HG03039 (cell line): Measurements from ENCODE around the gene PTBP2.
"Not testable (repeated sequence)": the region's sequence is repeated elsewhere in the genome, so short reads cannot be mapped to it uniquely, and the experiment has no call there.

Experiments used
- ATAC-seq: cut with Tn5 transposase; IDR thresholded peaks from one replicate; pipeline ENCODE4 v1.9.1; 2021; ENCODE audit warnings: mild to moderate bottlenecking, moderate library complexity; ENCODE audit not compliant: unreplicated experiment

The PTBP2 gene

DNA sequence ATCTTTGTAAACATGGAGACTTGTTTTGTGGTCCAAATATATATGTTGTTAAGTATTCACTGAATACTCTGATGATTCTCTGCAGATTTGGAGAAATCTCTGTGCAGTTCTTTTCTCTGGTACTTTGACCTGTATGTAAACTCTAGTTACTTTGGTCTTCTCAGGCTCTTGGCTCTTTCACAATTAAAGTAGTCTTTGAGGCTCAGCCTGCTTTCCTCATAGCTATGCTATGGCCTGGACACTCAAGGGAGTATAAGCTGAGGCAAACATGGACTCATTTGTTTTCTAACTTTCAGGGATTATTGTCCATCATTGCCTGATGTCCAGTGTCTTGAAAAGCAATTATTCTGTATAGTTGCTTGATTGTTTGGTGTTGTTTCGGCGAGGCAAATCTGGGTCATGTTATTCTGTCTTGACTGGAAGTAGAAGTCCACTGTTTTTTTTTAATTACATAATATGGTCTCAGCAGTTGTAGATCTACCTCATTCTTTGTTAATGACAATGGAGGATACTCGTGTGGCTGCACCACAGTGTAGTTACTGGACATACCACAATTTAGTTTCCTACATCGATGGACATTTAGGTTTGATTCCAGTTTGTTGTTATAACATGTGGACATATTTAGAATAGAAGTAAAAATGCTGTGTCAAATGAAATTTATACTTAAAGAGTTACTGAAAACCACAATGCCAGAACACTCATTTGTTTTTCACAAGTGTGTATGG lies 9.2 kb downstream of the PTBP2 start:
- ATAC-seq = no peak

DNA sequence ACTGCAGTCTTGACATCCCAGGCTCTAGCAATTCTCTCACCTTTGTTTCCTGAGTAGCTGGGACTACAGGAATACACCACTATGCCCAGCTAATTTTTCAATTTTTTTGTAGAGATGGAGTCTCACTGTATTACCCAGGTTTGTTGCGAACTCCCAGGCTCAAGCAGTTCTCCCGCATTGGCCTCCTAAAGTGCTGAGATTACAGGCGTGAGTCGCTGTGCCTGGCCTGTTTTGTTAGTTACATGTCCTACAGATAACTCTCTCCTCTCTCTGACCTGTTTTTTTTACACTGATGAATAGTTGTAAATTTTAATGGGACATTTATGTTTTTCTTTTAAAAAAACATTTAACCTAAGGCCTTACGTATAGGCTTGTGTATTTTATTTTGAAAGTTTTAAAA lies 19.8 kb downstream of the PTBP2 start:
- ATAC-seq = no peak

DNA sequence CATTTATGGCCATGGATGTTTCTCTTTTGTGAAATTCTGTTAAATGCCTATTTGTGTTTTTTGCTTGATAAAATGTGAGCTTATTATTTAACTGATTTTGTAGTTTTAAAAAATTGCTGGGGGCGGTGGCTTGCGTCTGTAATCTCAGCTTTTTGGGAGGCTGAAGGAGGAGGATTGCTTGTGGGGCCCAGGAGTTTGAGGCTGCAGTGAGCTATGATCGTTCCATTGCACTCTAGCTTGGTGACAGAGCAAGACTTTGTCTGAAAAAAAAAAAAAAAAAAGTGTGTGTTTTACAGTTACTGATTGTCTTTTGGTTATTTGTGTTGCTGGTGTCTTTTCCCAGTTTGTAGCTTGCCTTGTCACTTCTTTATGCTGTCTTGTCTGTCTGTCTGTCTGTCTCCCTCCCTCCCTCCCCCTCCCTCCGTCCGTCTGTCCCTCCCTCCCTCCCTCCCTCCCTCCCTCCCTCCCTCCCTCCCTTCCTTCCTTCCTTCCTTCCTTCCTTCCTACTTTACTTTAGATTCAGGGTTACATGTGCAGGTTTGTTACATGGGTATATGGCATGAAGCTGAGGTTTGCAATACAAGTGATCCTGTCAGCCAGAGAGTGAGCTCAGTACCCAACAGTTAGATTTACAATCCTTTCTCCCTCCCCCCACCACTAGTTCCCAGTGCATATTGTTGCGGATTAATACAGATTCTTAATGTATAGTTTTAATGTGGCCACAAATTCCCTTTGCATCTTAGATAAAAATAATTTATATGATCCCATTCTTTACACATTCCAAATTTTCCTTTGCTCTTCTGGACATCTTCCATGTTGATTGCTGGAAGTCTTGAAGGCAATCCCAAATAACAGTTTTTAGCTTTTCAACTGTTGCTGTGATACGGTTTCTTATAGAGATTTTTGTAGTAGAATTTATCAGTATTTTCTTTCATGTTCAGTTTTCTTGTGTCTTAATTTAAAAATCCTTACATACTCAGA lies 25.1 kb downstream of the PTBP2 start:
- no peak for ATAC-seq

DNA sequence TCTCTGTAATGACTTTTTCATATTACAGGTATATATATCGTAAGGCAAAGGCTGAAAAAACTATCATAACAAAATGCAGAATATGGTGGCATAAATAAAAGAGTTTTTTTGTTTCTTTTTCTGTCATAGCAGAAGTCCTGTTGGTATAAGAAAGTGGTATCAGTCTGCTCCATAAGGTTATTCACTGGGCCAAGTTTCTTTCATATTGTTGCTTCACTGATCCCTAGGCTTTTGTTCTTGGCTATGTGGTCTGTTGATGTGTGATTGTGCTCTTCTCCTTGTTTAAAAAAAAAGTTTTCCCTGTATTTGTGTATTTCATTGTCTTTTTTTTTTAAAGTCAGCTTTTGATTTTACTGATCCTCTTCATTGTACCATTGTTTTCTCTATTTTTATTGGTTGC lies 26.0 kb downstream of the PTBP2 start:
- ATAC-seq = no peak

DNA sequence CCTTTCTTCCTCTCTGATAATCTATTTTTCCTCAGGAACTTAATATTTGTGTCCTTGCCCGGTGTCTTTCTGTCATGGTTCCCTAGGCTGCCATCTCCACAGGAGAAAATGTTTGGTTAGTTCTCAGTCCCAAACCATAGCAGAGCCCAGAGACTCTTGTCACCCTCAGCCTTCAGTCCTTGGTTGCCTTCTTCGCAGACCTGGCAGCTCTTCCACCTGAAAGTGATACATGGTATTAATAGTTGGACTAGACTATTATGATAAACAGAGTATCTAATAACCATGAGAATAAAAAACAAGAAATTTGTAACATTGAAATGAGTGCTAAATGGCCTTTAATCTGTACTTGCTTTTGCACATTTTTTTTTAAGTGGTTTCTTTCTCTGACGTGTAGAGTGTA lies 26.5 kb downstream of the PTBP2 start:
- no peak for ATAC-seq

DNA sequence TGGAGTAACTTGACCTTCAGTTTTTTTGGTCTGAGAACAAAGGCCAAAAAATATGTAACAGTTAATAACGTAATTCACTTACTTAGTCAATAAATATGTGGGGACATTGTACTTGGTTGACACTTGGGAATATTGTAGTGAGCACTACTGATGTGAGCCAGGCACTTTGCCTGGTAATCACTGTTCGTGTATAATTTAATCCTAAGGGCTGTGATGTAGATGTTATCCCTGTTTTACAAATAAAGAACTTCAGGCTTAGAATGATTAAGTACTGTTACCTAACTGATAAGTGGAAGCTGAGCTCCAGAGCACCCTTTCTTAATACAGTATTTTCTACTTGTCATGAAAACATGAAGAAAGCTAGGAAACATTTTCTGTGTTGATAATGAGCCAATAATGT lies 28.0 kb downstream of the PTBP2 start:
- no peak for ATAC-seq

DNA sequence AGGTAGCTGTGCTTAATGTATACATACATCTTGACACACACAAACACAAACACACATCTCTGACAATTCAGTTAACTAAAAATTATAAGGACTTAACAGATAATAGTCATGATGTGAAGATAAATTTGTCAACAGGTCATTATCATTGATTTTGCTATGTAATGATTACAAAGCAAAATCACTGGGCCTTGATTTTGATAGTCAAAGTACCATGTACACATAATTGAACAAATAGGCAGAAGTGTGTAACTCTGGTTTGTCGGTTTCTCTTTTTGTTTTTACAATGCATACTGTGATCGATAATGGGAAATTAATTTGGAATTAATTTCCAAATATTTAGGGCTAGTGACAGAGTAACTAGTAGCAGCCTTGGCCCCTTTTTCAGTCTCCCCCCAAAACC lies 30.8 kb downstream of the PTBP2 start:
- ATAC-seq = no peak

DNA sequence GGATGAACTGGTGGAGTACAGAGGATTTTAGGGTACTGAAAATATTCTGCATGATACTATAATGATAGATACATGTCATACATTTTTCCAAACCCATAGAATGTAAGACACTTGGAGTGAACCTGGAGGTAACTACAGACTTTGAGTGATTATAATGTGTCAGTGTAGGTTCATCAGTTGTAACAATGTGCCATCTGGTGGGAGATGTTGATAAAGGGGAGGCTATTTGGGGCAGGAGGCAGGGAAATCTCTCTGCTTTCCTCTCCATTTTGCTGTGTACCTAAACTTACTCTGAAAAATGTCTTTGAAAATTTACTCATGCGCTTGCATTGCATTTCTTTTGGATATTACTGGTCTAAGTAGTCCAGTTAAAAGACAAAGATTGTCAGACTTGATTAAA lies 35.2 kb downstream of the PTBP2 start:
- no peak for ATAC-seq

DNA sequence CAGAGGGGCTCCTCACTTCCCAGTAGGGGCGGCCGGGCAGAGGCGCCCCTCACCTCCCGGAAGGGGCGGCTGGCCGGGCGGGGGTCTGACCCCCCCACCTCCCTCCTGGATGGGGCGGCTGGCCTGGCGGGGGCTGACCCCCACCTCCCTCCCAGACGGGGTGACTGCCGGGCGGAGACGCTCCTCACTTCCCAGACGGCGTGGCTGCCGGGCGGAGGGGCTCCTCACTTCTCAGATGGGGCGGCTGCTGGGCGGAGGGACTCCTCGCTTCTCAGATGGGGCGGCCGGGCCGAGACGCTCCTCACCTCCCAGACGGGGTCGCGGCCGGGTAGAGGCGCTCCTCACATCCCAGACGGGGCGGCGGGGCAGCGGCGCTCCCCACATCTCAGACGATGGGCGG lies 41.0 kb downstream of the PTBP2 start:
- not testable (repeated sequence) for ATAC-seq

DNA sequence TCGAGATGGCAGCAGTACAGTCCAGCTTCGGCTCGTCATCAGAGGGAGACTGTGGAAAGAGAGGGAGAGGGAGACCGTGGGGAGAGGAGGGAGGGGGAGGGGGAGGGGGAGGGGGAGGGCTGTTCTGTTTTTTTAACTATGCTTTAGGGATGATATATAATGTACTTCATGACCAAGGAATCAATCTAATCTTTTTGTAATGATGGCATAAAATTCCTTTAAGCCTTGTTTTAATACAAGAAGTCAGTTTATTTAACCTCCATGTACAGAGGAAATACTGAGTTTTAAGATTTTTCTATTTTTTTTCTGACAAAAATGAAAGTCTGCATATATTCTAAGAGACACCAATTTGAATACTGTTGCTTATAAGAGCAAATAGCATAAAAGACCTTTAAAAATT lies 41.9 kb downstream of the PTBP2 start:
- ATAC-seq = no peak

DNA sequence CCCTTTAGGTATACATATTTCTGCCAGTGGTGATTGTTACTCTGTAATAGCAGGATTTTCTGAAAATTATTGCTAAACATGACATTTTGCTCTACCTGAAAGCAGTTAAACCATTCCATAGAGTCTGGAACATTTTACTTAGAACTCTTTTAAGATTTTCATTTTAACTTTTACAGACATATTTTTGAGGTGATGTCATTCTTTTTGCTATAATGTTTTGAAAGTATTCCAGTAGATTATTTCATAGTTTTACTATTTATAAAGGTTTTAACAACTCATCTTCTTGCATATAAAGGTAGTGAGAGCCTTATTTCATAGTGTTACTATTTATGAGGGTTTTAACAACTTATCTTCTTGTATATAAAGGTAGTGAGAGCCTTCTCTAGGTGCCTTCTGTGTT lies 42.9 kb downstream of the PTBP2 start:
- no peak for ATAC-seq

DNA sequence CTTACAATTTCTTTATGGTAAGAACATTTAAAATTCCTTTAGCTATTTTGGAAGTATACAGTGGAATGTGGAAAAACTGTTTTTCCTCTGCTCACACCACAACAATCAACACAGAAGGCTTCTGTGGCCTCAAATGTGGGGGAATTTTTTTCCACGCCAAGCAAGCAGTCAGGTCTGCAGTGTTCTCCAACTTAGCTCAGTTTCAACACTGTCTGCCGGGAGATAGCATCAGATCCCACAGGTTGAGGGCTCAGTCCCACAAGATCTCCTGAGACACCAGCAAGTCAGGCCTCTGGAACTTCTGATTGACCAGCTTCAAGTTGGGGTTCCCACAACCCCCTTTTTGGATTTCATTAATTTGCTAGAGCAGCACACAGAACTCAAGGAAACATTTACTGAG lies 50.3 kb downstream of the PTBP2 start:
- no peak for ATAC-seq

DNA sequence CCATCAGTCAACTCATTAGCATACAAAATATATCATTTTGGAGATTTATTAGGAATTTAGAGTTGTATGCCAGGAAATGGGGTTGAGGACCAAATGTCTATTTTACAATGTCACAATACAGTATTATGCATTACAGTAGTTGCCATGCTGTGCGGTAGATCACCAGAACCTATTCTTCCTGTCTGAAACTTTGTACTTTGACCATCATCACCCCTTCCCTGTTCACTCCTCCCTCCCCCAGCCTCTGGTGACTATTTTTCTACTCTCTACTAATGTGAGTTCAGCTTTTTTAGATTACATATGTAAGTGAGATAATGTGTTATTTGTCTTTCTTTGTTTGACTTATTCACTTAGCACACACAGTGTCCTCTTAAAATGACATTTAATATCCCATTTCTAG lies 50.8 kb downstream of the PTBP2 start:
- ATAC-seq = no peak

DNA sequence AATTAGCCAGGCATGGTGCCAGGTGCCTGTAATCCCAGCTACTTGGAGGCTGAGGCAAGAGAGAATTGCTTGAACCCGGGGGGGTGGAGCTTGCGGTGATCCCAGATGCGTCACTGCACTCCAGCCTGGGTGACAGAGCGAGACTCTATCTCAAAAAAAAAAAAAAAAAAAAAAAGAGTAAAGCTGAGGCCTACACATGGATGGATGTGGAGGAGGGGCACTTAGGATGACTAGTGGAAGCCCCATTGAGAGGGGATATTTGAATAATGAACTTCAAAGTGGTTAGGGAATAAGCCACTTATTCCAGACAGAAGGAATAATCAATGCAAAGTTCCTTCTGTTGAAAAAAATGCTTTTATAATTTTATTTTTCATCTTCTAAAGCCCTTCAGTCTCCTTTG lies 51.4 kb downstream of the PTBP2 start:
- ATAC-seq = no peak

DNA sequence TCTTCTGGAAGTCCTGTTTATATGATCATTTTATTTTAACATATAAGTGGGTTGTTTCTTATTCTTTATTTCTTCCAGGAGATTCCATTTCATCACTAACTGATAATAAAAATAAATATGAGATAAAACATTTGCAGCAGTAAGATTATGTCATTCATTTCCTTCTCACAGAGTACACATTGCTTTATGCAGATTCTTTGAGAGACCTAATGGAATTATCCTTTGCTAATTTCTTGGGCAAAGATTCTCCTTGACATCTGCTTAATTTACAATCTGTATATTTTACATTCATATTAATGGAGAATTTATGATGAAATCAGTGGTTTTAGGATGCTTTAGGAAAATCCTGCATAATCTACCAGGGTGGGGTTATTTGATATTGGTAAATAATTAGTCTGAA lies 60.6 kb downstream of the PTBP2 start:
- no peak for ATAC-seq

DNA sequence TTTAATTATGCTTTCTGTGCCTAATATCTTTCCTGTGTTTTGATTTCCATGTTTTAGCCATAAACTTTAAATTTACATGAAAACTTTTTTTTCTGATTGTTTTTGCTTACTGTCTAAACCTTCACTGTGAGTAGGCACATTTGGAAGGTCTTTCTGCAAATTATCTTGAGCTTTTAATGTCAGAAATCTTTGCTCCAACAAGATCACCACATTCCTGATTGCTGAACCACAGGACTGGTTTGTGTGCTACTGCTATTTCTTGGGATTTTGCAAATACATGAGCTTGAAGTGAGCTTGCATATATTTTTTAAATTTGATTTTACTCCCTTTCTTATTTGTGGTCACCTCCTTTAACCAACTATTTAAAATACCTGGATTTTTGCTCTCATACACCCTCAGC lies 61.3 kb downstream of the PTBP2 start:
- no peak for ATAC-seq

DNA sequence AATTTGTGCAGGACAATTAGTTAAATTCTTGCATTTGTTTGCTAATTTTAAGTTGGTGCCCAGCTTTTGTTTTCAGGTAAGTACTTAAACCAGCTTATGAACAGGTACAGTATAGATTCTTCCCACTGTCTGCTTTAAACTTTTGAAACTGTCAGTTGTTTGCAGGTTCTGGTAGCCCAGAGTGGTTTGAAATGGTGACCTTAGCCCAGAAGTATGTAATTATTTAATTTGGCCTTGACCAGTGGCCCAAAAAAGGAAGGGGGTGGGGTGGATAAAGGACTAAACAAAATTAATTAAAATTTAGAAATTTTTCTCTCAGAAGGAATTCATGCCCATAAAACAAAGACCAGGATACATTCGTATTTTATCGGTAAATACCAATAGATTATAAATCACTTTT lies 69.0 kb downstream of the PTBP2 start:
- ATAC-seq = no peak

DNA sequence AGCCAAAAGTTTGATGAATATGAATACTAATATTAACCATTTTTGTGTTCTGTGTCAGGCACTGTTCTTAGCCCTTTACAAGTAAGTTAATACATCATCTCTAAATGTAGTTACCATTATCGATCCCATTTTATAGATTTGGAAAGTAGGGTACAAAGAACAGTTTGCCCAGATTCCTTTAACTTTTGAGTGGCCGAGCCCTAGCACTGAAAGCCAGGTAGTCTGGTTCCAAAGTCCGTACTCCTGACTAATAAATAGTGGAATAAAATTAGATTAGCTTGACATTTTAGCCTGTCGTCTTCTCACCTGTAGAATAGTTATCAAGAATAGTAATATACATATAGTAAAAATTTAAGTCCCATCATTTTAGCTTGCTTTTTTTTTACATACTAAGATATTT lies 70.6 kb downstream of the PTBP2 start:
- no peak for ATAC-seq

DNA sequence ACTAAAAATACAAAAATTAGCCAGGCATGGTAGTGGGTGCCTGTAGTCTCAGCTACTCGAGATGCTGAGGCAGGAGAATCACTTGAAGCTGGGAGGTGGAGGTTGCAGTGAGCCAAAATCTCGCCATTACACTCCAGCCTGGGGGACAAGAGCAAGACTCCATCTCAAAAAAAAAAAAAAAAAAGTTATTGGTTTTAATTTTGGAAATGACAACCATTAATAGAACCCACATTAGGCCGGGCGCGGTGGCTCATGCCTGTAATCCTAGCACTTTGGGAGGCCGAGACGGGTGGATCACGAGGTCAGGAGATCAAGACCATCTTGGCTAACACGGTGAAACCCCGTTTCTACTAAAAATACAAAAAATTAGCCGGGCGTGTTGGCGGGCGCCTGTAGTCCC lies 80.1 kb downstream of the PTBP2 start:
- ATAC-seq = not testable (repeated sequence)

DNA sequence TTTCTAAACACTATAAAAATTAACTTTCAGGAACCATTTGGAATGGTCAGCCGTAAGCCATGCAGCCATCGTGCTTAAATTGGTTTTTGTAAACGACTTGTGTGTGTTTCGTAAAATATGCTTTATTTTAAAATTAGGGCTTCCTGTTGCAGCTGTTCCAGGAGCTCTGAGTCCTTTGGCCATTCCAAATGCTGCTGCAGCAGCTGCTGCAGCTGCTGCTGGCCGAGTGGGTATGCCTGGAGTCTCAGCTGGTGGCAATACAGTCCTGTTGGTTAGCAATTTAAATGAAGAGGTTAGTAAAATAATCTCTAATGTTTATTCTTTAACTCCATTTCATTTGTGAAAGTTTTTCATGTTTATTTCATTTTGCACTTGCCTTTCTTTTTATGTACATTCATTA lies 83.1 kb downstream of the PTBP2 start:
- no peak for ATAC-seq

DNA sequence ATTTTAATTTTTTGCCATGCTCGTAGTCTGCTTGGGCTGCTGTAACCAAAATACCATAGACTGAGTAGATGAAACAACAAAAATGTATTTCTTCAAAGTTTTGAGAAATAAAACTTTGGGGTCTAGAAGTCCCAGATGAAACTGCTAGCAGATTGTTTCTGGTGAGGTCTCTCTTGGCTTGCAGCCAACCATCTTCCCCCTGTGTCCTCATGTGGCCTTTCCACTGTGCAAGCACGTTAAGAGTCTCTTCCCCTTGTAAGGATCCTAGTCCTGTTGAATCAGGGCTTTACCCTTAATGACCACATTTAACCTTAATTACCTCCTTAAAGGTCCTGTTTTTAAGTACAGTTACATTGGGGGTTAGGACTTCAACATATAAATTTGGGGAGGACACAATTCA lies 86.6 kb downstream of the PTBP2 start:
- ATAC-seq = no peak

DNA sequence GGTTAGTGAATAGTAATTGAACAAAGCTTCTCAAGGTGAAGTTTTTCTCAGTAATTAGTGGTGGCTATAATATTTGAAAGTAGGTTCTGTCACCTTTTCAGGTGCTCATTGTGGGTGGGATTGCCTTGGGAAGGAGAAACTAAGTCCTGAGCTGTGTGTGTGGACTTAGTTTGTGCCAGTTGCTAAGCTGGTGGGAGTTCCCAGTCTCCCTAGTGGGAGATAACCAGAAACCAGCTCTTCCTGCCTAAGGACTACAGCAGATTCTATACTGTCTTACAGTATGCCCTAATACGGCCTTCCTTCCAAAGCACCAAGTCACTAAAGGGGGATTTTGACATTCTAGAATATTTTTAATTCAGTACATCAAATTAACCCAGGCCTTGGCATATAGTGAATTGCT lies 94.3 kb downstream of the PTBP2 start:
- ATAC-seq = no peak
